GM20431 (cell line): Measurements from ENCODE around the gene CEP83.
"Not testable (repeated sequence)": the region's sequence is repeated elsewhere in the genome, so short reads cannot be mapped to it uniquely, and the experiment has no call there.

ENCODE experiments used
- in situ Hi-C: fragments of 300-500 bp; cut with MseI, MboI; formaldehyde crosslinking; loops from one replicate; pipeline ENCODE4 v1.15.0; 2020; ENCODE audit warnings: low sequenced_read_pairs; ENCODE audit not compliant: unreplicated experiment

CEP83 gene

DNA sequence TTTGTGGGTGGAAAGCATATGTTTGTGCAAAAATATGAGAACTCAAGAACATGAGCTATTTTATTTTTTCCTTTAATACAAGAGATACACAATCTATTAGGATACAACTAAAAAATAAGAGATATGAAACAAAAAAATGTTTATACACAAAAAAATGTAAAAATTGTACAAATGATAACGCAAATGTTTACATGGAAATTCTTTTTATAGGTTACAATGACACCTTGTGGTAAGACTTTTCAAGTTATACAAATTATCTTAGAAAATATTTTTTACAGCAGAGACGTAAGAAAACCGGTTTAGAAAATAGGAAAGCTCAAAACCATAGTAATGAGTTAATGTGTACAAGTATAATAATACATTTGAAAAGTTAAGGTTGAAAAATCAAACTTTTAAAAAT is 25.5 kb downstream of the CEP83 start:
- in situ Hi-C loops, result loop anchor here (25.0 kb wide), 1 partner anchor 297 kb away; the partner anchor contains the start of gene PLXNC1

DNA sequence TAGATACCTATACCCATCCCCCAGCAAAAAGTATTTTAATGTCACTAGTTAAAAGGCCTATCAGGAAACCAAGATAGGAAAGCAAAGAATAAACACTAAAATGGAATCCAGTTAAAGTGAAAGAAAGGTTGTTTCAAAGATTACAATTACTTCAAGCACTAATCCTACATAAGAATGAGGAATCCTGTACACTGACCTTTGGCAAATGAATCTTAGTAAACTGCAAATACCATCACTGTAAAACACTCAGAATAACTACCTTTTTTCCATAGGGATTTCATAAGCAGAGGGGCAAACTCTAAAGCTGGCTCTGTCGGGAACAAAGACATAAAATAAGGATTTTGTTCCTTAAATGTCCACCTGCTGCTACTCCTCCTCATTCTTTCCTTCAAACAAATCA is 25.9 kb downstream of the CEP83 start:
- in situ Hi-C loops, result loop anchor here (25.0 kb wide), 1 partner anchor 296 kb away; the partner anchor contains the start of gene PLXNC1

DNA sequence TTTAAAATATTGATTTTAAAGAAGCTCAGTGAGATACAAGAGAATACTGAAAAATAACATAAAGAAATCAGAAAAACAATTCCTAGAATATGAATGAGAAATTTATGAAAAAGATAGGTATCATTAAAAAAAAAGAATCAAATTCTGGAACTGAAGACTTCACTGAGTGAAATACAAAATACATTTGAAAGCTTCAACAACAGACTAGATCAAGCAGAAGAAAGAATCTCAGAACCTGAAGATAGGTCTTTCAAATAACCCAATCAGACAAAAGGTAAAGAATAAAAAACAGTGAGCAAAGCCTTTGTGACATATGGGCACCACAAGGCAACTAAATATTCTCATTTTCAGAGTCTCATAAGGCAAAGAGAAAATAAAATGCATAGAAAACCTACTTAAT is 29.4 kb downstream of the CEP83 start:
- in situ Hi-C loops, result loop anchor here (25.0 kb wide), 1 partner anchor 293 kb away; the partner anchor contains the start of gene PLXNC1

DNA sequence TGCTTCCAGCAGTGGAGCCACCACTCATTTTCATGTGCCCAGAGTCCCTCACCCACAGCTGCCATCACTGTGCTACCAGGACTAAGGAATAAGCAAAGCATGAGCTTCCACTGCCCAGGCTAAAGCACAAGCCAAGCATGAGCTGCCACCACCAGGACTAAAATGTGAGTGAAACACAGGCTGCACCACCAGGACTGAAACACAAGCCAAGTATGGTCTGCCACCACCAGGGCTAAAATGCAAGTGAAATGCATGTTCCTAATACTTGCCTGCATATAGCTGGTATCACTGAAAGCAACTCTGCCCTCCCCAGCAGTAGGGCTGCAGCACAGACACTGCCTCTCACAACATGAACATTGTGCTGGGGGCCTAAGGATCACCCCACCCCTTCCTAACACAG is 30.0 kb downstream of the CEP83 start:
- in situ Hi-C loops, result loop anchor here (25.0 kb wide), 1 partner anchor 292 kb away; the partner anchor contains the start of gene PLXNC1

DNA sequence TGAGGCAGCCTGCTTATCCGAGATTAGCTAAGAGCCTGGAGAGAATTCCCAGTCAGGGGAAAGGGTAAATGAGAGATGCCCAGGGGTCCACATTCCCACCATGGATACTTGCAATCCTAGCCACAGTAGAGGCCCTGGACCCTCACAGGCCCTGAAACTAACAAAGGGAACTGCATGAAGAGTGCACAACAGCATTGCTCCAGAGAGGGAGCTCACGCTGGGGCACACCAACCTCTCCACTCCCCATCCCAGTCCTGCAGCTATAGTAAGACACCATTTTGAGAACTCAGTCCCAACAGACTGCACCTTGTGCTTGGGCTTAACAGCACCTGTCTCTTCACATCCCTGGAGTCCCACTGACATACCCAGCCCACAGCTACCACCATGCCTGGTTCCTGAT is 30.5 kb downstream of the CEP83 start:
- in situ Hi-C loops, result loop anchor here (25.0 kb wide), 1 partner anchor 292 kb away; the partner anchor contains the start of gene PLXNC1

DNA sequence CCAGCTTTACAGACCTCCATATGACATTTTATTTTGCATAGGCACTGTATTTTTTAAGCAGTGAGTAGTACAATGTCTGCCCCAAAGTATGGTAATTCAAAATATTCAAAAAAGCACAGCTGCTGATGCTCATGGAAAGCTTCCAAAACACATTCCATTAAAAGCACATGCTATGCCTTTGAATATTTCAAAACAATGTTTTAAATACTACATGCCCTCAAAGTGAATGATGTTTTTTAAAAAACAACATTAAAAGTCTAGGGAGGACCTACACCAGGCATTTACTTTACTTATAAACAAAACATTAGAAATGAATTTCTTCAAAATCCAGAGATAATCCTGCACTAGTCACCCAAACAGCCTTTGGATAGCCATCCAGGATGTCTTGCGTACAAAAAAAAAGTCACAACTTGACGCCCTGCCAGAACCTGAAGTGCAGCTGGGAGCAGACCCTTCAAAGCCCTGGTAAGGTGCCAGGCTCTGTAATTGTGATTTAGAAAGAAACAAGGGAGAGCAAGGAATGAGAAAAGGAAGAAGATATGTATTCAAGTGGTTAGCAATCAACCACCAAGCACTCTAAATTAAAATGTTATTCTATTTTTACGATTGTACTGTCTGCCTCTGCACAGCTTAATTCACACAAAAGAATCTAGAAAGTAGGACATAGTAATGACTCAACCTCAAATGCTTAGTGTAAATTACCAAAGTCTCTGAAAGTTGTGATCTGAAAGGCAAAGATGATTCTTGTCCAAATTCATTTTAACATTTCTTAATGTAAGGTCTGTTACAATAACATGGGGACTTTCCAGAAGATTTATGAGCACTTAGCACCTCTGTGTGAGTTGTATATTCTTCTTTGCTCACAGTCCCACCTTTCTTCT is 31.9 kb downstream of the CEP83 start:
- in situ Hi-C loops, result loop anchor here (25.0 kb wide), 1 partner anchor 290 kb away; the partner anchor contains the start of gene PLXNC1

DNA sequence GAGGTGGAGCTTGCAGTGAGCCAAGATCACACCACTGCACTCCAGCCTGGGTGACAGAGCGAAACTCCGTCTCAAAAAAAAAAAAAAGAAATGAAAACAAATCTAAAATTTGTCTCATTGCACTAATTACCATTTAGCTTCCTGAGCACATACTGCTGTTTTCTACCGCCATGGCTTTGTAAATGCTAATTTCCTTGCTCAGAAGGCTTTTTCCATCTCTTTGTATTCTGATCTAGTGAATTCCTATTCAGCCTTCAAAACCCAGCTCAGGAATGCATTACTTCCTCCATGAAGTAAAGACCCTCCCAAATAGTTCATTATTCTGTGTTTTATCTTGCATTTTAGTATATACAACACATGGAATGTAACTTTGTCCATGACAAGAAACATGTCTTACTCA is 33.6 kb downstream of the CEP83 start:
- in situ Hi-C loops, result loop anchor here (25.0 kb wide), 1 partner anchor 289 kb away; the partner anchor contains the start of gene PLXNC1

DNA sequence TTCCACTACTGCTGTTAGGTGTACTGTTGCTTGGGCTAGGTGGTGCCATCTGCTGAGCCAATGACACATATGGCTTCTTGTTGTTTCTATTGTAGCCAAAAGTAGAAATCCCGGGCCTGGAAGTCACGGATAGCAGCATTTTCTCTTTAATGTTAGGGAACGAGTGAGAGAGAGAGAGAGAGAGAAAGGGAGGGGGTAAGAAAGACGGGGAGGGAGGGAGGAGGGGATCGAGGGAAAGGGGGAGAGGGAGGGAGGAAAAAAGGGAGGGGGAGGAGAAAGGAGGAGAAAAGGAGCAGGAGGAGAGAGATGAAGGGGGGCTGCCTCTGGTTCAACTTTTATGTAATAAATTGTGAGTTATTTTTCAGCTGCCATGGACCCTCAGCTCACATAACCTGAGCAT is 34.8 kb downstream of the CEP83 start:
- in situ Hi-C loops, result loop anchor here (25.0 kb wide), 1 partner anchor 288 kb away; the partner anchor contains the start of gene PLXNC1

DNA sequence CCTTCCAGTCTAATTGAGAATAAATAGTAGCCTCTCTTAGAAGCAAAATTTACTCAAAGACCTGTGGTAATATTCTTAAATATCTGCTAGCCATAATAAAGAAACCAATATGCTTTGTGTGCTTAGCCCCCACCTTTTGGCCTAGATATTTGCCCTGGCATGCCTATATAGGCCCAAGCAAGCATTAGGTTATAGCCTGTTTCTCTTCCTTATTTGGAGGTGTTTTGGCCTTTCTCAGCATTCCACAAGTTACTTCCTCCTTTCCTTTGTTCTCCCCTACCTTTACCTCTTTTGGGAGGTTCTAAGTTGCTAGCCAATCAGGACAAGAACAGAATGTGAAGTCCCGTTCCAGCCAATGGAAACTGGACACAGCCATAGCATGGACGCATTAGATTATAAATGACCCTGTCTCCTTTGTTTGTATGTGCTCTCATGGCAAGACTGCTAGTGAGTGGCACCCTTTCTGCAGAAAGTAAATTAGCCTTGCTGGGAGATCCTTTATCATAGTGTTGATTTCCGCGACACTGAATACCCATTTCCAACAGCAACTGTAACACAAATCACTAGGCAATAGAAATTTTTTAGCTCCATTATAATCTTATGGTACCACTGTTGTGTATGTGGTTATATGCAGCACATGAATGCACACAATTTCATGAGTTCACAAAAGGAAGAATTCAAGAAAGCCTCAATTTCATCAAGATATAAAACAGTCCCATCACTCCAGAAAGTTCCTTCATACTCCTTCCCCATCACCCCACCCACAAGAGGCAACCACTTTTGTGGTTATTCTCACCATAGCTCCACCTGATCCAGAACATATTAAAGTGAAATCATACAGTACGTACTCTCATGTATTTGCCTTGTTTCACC is 37.6 kb downstream of the CEP83 start:
- in situ Hi-C loops, result no loop called here

DNA sequence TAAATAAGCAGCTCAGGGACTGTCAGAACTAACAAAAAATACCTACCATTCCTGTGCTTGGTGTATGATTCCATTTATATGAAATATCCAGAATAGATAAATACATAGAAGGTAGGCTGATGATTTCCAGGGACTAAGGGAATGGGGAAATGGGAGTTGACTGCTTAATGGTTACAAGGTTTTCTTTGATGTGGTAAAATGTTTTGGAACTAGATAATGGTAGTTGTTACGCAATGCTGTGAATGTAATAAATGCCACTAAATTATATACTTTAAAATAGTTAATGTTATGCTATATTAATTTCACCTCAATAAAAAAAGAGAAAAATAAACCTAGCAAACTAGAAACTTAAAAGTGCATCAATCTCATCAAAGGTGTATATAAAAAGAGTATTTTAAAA is 41.1 kb downstream of the CEP83 start:
- in situ Hi-C loops, result no loop called here

DNA sequence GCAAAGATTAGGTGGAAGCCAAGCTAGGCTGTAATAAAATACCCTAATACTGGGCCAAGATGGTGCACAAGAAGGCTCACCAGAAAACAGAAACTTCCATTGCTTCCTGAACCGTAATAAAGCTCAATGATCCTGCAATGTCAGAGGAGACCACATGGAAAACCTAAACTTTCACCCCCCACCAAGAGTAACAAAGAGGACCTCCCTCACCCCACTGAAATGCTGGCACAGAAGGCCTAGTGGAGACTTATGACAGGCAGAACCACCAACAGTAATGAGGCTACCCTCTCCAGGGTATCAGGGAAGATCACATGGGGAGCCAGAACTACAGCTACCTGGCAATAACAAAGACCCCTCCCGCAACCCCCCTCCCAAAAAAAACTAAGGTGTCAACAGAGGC is 43.1 kb downstream of the CEP83 start:
- in situ Hi-C loops, result no loop called here

DNA sequence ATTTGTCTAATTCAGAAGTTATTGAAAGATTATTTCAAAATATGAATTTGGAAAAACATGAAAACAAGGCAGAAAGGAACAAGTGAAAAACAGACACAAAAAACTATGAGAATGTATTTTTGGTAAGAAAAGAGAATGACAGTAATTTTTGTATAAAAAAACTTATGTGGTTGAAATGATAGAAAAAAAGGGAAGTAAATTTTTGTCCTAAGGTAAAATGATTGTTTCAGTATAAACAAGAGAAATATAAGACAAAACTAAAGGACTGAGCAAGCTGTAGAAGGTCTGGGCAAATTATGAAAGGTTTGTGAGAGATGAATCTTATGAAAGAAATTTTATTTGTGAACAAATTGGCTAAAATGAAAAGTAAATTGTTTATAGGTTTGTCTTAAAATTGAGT is 44.6 kb downstream of the CEP83 start:
- in situ Hi-C loops, result no loop called here

DNA sequence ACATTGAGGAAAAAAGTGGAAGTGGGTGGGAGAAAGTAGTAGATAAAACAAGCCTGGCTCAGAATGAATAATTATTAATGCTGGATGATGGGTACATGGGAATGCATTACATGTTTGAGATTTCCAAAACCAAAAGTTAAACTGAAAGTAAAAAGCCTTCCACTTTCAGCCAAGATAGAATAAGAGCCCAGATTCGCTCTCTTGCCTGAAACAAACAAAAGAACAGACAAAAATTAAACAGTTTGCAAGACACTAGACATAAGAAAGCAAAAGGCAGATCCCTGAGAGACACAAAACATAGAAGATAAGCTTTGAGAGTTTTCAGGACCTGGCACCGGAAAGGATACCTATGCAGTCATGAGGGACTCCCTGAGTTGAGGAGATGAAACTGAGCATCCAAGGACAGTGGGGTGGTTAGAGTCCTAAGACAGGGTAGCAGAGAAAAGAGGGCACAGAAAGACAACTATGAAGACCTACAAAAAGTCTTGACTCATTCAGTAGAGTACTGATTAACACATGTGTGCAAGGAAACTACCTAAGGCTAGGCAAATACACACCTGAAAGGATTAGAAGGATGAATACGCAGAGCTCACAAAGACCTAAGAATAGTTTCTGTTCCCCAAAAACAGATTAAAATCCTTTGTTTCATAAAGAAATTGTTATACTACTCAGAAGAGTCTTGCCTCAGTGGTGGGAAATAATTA is 54.1 kb downstream of the CEP83 start:
- in situ Hi-C loops, result no loop called here

DNA sequence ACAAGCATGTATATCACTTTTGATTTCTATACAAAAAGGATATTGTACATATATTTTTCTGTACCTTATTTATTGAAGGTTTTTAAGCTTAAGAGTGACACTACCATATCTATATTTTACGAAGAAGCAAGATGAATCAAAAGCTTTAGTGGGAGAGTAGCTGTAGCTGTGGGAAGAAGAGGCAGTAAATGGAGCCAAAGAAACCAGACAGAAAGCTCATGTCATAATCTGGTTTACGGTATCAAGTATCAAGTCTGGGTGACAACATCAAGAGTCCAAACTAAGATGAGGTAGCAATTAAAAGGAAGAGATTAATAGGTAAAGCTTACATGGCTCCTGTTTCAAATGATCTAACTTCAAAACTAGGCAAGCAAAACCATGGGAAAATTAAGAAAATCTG is 54.8 kb downstream of the CEP83 start:
- in situ Hi-C loops, result no loop called here

DNA sequence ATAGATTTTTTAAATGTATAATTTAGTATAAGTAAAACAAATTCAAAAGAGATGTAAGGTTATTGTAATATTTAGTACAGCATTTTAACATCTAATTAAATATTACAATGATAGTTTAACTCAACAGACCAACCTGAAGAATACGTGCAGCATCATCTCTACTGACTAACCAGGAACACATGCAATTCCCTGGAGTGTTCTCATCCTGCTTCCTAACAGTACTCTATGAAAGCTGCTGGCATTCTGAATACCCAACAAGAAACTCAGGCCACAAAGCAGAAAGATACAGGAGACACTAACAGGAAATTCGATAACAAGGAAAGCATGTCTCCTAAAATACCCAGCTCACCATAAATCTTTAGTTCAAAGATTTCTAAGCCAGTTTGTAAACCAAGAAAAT is 58.3 kb downstream of the CEP83 start:
- in situ Hi-C loops, result no loop called here

DNA sequence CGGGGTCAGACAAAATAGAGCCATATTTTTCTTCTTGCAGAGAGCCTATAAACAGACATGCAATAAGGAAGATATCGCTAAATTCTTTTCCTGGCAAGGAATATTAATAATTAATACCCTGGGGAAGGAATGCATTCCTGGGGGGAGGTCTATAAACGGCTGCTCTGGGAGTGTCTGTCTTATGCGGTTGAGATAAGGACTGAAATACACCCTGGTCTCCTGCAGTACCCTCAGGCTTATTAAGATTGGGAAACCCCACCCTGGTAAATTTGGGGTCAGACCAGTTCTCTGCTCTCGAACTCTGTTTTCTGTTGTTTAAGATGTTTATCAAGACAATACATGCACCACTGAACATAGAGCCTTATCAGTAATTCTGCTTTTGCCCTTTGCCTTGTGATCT is 61.0 kb downstream of the CEP83 start:
- in situ Hi-C loops, result not testable (repeated sequence)

DNA sequence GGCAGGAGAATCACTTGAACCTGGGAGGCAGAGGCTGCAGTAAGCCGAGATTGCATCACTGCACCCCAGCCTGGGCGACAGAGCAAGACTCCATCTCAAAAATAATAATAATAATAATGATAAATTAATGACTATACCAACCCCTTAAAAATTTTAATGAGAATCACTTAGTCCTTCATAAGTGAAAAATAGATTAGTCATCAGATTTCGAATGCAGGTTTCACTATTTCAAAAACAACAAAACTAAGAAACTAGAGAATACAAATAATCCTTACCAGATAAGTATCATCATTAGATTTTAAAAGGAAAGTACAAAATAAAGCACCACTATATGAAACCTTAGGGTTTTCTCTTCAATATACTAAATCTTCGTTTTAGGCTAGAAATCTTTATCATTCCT is 62.3 kb downstream of the CEP83 start:
- in situ Hi-C loops, result no loop called here

DNA sequence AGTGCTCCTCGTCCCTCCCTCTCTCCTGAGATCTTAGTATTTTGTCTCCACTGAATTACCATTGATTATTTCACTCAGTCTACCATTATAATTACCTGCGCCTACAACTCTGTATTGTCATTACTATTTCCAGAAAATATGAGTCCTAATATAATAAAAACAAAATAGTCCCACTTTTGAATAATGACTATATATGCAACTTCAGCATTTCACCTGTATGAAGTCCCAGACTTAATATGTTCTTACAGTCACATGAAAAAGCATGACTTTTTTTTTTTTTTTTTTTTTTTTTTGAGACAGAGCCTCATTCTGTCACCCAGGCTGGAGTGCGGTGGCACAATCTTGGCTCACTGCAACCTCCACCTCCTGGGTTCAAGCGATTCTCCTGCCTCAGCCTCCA is 63.7 kb downstream of the CEP83 start:
- in situ Hi-C loops, result not testable (repeated sequence)

DNA sequence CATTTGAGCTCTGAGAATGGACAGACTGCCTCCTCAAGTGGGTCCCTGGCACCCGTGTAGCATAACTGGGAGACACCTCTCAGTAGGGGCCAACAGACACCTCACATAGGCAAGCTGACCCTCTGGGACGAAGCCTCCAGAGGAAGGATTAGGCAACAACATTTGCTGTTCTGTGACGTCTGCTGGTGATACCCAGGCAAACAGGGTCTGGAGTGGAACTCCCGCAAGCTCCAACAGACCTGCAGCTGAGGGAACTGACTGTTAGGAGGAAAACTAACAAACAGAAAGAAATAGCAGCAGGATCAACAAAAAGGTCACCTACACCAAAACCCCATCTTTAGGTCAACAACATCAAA is 69.6 kb downstream of the CEP83 start:
- in situ Hi-C loops, result no loop called here

DNA sequence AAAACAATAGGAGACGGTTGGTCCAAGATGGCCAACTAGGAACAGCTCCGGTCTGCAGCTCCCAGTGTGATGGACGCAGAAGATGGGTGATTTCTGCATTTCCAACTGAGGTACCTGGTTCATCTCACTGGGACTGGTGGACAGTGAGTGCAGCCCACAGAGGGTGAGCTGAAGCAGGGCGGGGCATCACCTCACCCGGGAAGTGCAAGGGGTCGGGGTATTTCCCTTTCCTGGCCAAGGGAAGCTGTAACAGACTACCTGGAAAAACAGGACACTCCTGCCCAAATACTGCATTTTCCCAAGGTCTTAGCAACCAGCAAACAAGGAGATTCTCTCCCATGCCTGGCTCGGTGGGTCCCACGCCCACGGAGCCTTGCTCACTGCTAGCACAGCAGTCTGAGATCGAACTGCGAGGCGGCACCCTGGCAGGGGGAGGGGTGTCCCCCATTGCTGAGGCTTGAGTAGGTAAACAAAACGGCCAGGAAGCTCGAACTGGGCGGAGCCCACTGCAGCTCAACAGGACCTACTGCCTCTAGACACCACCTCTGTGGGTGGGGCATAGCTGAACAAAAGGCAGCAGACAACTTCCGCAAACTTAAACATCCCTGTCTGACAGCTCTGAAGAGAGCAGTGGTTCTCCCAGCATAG is 70.1 kb downstream of the CEP83 start:
- in situ Hi-C loops, result not testable (repeated sequence)
